ENCODE data around the gene IFI30.

DNA sequence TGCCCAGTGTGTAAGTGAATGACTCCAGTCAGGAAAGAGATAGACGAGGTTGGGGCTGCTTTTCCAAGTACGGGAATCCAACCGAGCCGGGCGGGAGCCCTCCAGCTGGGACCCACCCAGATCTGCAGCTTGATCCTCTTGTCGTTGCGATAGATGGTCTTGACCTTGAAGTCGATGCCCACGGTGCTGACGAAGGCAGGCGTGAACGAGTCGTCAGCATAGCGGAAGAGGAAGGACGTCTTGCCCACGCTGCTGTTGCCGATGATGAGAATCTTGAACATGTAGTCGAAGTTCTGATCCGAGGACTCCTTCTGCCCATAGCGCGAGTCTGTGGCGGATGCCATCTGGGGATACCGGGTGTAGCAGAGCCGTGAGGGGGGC lies 28.8 kb downstream of the IFI30 start:
- TF ChIP-seq, protein P1, sequence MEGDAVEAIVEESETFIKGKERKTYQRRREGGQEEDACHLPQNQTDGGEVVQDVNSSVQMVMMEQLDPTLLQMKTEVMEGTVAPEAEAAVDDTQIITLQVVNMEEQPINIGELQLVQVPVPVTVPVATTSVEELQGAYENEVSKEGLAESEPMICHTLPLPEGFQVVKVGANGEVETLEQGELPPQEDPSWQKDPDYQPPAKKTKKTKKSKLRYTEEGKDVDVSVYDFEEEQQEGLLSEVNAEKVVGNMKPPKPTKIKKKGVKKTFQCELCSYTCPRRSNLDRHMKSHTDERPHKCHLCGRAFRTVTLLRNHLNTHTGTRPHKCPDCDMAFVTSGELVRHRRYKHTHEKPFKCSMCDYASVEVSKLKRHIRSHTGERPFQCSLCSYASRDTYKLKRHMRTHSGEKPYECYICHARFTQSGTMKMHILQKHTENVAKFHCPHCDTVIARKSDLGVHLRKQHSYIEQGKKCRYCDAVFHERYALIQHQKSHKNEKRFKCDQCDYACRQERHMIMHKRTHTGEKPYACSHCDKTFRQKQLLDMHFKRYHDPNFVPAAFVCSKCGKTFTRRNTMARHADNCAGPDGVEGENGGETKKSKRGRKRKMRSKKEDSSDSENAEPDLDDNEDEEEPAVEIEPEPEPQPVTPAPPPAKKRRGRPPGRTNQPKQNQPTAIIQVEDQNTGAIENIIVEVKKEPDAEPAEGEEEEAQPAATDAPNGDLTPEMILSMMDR (IDR thresholded peaks at IDR 0.05) = no peak
- TF ChIP-seq POLR2A (IDR thresholded peaks at IDR 0.05) (no peak), POLR2AphosphoS5 (IDR thresholded peaks at IDR 0.05) (no peak), EP300 (IDR thresholded peaks at IDR 0.05) (no peak)

Data from suprapubic skin (tissue), 4 donors.